NCI-H446 (cell line): ENCODE data around the gene ZNF277.
A peak's percentile ranks its signal among the peaks of the same experiment; 100 is the strongest.
"Not testable (repeated sequence)": the region's sequence is repeated elsewhere in the genome, so short reads cannot be mapped to it uniquely, and the experiment has no call there.

Experiments used
- DNase-seq, 2 experiments: peaks; one replicate each; lab custom pipeline; 2025; lab: John Stamatoyannopoulos, UW

ZNF277 gene

DNA sequence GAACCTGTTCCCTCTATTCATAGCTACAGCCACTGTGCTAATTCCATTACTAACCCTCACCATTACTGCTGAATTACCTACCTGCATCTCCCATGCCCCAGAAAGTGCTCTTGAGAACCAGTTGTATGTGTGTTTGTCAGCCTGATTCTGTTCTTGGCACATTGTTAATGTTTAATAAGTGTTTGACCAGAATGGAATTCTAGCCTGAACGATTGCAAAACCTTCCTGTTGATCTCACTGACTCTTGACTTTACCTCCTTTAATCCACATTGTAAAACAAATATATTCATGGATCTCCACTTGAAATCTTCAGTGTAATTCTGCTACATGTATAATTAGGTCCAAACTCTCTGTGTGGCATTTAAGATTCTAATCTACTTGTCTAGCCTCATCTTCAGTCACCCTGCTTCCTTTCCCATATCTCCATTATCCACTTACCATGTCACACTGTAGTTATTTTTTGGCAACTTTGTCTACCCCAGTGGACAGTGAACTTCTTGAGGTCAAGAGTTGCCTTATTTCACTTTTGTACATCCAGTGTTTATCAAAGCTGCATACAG, 4.9 kb downstream of the ZNF277 start:
- no peak for DNase-seq

- DNase-seq = no peak
Observed at GRCh38 chr7:112212571-112212970, 6.1 kb downstream of the ZNF277 start.

DNA sequence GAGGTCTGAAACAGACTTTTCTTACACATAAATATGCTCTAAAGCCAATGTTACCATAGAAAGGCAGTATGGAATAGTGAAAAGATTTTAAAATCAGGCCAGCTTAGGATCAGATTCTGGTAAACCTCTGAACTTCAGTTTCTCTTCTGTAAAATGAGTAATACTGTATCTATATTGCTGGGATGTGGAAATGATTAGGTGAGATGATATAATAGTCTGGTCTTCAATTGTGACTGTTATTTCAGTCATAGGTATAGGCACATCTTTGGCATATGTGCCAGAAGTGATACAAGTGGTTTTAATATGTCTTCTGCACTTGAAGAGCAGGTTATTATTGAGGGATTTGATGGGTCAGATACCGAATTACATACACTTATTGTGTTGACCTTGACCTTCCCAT, 7.2 kb downstream of the ZNF277 start:
- DNase-seq = no peak

DNA sequence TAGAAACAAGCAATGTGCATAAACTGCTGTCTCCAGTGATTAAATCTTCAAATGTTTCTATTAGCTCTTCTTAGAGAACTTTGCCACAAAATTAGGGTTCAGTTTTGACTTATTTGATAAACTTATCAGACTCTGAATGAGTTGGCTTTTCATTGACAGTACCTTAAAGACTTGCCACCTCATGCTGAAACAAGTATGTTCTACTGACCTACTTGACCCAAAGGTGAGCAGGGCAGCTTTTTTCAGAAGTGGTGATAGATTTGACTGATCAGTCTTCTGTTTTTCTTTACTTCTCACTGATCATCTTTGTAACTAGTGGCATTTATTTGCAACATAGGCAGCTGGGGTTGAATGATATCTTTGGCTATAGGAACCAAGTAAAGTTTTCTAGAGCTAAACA, 7.8 kb downstream of the ZNF277 start:
- DNase-seq = no peak

DNA sequence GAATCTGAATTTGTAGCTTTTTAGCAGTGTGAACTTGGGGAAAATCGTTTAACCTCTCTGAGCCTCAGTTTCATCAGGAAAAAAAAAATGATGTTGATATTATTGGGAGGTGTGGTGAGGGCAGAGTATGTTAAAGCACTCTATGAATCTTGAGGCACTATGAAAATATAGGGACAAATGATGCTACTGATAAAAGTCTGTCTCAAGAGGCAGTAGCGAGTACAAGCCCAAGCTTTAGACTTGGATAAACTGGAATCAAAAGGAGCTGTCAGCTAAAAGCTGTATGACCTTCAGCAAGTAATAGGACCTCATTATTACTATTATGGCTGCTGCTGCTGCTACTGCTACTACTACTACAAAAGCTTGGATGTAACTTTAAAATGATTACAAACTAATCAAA, 8.4 kb downstream of the ZNF277 start:
- DNase-seq = no peak

- DNase-seq = no peak
Observed at GRCh38 chr7:112215787-112216186, 9.3 kb downstream of the ZNF277 start.

GRCh38 chr7:112220877-112221434, 14.5 kb downstream of the ZNF277 start:
- no peak for DNase-seq

DNA sequence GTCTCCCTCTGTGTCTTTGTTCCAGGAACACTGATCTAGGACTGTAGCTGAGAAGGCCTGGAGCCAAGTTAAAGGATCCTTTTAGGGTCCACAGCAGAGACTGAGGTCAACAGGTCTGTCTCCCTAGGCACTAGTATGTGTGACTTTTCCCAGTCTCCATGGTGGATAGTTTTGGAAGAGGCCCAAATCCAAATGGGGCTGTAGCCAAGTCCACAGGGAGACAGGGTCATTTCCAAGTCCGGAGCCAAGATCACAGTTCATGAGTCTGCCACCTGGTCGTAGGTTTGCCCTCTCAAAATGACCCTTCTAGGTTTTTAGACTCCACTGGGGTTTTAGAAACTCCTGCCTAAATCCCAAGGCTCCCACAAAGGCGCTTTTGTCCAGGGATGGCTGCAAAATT, 16.8 kb downstream of the ZNF277 start:
- no peak for DNase-seq

GRCh38 chr7:112224186-112224585, 17.7 kb downstream of the ZNF277 start:
- no peak for DNase-seq

DNA sequence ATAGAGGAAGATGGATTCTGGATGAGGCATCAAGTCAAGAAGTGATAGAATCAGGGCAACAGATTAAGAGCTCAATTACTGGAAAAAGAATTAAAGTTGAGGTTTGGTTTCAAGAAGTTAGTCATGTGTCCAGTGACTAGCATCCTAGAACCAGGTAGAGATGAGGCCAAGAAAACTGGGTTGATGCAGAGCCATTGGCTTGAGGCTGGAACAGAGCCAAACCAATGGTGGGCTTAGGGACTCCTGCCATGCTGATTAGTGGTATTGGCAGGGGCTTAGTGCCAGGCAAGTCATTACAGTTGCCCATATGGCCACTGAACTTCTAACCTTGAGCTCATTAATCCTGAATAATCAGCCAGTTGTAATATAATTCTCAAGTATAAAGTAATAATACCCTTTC, 18.5 kb downstream of the ZNF277 start:
- peak; percentile 21 to 88 for DNase-seq

- peak in 1 of 2 experiments; percentile 36 for DNase-seq
Observed at GRCh38 chr7:112226701-112227276, 20.3 kb downstream of the ZNF277 start.

DNA sequence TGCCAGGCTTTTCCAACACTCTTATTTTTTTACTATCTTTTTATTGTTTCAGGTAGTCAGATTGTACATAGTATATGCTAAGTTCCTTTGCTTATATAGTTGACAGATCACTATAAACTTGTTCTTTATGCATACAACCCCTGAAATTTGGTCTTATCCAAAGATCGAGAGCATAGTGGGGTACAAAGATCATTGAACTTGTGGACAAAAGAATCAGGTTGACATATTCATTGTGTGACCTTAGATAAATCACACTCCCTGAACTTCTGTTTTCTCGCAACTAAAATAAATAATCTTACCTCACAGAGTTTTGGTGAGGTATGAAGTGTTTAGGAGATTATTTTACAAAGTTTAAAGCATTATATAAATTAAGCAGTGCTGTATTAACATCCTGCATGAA, 22.1 kb downstream of the ZNF277 start:
- no peak for DNase-seq

- DNase-seq = no peak
Observed at GRCh38 chr7:112232212-112232978, 25.9 kb downstream of the ZNF277 start.

- no peak for DNase-seq
Observed at GRCh38 chr7:112233048-112233697, 26.7 kb downstream of the ZNF277 start.

GRCh38 chr7:112234147-112234546, 27.7 kb downstream of the ZNF277 start:
- DNase-seq = no peak

DNA sequence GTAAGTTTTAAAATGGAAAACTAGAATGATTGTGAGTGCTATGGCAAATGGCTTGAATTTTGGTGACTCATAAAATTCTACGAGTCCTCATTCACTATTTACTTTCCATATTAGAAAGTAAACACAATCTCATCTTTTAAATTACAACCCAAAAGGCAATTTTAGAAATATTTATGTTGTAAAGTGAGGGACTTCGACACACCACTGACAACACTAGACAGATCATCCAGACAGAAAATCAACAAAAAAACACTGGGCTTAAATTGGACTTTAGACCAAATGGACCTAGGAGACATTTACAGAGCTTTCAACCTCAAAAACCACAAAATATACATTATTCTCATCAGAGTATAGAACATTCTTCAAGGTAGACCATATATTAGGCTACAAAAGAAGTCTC, 30.1 kb downstream of the ZNF277 start:
- no peak for DNase-seq

GRCh38 chr7:112238330-112238729, 31.8 kb downstream of the ZNF277 start:
- no peak for DNase-seq

DNA sequence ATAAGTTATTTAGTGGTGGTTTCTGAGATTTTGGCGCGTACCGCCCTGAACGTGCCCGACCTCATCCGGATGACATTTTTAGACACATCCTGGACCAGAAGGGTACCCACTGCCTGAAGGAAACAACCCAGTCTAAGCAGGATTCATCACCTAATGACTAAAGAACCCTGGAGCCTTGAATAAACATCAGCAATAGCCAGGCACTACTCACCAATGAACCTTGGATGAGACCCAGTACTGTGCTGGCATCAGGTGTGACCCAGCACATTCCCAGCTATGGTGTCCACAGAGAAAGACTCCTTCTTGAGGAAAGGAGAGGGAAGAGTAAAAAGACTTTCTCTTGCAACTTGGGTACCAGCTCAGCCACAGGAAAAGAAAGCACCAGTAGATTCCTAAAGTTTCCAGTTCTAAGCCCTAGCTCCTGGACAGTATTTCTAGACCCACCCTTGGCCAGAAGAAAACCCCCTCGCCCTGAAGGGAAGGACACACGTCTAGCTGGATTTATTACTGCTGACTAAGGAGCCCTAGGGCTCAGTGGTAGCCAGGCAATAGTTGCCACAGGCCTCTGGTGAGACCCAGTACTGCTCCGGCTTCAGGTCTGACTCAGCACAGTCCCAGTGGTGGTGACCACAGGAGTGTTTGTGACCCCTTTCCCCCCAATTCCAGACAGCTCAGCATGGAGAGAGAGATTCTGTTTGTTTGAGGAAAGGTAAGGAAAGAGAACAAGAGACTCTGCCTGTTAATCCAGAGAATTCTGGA, 32.5 kb downstream of the ZNF277 start:
- DNase-seq = no peak

GRCh38 chr7:112248598-112248997, 42.1 kb downstream of the ZNF277 start:
- no peak for DNase-seq

DNA sequence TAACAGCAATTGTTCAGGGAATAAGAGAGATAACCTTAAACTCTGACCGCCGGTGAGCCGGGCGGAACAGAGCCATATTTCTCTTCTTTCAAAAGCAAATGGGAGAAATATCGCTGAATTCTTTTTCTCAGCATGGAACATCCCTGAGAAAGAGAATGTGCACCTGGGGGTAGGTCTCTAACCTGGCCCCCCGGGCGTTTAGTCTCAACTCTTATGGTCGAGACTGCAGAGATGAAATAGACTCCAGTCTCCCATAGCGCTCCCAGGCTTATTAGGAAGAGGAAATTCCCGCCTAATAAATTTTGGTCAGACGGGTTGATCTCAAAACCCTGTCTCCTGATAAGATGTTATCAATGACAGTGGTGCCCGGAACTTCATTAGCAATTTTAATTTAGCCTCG, 43.5 kb downstream of the ZNF277 start:
- not testable (repeated sequence) for DNase-seq

DNA sequence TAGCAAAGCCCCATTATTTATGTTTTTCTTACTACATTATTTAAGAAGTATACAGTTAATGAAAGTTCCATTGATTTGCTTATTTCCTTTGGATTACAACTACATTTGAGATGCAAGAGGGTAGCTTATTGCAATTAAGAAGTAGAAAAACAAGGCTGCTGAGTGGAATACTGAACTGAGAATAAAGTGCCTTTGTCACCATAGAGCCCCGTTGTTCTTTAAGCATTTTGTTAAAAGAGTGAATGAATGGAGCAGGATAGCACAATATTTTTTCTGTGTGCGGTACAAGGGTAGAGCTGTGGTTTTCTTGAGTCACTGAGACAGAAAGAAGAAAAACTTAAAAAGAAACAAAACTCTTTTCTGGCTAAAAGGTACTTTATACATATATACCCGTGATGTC, 45.6 kb downstream of the ZNF277 start:
- DNase-seq = no peak

DNA sequence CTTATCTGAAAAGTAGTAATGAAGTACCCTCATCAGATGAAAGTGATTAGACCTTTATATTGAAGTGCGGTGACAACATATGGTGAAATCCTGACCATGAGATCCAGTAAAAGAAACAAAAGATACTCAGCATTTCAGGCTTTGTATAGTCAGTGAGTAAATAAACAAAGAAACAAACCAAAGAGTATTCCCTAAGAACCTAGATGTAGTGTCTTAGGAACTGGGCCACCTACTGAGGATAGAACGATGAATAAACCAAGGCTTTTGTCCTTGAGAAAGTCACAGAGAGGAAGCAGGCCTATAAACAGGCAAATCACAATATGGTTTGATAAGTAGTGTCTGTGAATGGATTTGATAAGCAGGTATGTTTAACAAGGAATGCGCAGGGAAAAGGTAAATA, 46.2 kb downstream of the ZNF277 start:
- DNase-seq = no peak
